HG02852 (cell line): ENCODE measurements around the gene CPNE4.
"Not testable (repeated sequence)": the region's sequence is repeated elsewhere in the genome, so short reads cannot be mapped to it uniquely, and the experiment has no call there.

ENCODE experiments used
- ATAC-seq: cut with Tn5 transposase; IDR thresholded peaks from one replicate; pipeline ENCODE4 v1.9.1; 2021; ENCODE audit warnings: mild to moderate bottlenecking, moderate library complexity; ENCODE audit not compliant: unreplicated experiment

Gene CPNE4

DNA sequence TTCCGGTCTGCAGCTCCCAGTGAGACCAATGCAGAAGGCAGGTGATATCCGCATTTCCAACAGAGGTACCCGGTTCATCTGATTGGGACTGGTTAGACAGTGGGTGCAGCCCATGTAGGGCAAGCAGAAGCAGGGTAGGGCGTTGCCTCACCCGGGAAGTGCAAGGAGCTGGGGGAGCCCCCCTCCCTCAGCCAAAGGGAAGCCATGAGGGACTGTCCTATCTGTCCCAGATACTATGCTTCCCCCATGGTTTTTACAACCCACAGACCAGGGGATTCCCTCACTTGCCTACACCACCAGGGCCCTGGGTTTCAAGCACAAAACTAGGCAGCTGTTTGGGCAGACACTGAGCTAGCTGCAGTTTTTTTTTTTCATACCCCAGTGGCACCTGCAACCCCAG, 71.8 kb downstream of the CPNE4 start:
- no peak for ATAC-seq

- no peak for ATAC-seq
Measured at GRCh38 chr3:131960324-131960723, 74.5 kb downstream of the CPNE4 start.

- no peak for ATAC-seq
Measured at GRCh38 chr3:131957980-131958379, 76.8 kb downstream of the CPNE4 start.

GRCh38 chr3:131957511-131957910, 77.3 kb downstream of the CPNE4 start:
- no peak for ATAC-seq

DNA sequence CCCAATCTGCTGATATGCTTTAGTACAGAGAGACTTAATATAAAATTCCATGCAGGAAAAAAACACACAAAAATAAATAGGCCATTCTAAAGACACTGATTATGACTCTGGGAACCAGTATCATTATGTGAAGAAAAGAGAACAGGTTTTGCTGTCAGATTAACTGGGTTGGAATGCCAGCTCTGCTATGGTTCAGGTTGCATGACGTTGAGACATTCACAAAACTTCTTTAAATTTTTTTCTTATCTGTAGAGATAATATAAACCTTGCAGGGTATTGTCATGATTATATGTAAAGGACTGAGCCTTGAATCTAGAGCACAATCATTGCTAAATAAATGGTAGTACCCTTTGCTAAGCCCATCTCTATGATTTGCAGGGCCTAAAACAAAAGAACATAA, 86.0 kb downstream of the CPNE4 start:
- ATAC-seq, result no peak

GRCh38 chr3:131944676-131945075, 90.1 kb downstream of the CPNE4 start:
- ATAC-seq, result no peak

DNA sequence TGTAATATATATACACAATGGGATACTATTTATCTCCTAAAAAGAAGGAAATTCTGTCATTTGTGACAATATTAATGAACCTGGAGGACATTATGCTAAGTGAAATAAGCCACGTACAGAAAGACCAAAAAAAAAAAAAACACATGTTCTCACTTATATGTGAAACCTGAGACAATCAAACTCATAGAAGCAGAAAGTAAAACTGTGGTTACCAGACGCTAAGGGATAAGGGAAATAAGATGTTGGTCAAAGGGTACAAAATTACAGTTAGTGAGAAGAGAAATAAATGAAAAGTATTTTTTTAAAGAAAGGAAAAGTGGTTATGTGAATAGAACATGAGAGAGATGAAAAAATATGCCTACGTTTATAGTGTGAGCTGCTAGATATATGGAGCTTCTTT, 101.1 kb downstream of the CPNE4 start:
- ATAC-seq, result no peak

GRCh38 chr3:131928593-131928992, 106.2 kb downstream of the CPNE4 start:
- no peak for ATAC-seq

- ATAC-seq, result no peak
Measured at GRCh38 chr3:131925571-131925970, 109.2 kb downstream of the CPNE4 start.

DNA sequence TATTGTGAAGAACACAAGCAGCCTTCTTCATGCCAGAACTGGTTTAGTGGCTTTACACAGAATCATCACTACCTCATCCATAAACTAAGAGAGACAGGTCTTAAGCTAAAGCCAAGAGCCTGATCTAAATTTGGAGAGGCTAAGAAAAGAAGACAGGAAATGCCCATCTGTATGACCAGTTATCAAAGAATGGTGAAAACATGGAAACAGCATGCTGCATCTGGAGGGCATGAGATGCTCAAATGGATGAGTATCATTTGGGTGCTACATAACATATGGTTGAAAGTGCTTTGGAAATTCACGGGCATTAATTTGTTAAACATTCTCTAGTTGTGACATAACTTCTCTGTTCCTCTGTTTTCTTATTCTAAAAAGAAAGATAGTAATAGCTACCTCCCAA, 112.5 kb downstream of the CPNE4 start:
- ATAC-seq, result no peak

DNA sequence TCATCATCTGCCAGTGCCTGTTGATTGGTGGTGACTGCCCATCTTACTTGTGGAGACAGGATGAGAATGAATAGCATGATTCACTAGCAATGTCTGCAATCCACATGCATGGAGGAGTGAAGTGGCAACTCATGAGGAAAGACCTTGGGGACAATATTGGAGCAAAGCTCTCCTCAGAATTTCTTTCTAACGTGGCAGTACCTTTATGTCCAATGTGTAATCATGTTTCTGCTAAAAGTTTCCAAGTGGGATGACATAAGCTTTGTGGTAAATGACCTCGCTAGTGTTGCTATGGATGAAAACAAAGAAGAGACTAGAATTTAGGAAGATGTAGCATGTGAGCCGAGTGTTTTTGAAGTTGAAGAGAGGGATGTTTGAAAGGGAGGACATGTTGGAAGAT, 117.8 kb downstream of the CPNE4 start:
- ATAC-seq, result no peak

DNA sequence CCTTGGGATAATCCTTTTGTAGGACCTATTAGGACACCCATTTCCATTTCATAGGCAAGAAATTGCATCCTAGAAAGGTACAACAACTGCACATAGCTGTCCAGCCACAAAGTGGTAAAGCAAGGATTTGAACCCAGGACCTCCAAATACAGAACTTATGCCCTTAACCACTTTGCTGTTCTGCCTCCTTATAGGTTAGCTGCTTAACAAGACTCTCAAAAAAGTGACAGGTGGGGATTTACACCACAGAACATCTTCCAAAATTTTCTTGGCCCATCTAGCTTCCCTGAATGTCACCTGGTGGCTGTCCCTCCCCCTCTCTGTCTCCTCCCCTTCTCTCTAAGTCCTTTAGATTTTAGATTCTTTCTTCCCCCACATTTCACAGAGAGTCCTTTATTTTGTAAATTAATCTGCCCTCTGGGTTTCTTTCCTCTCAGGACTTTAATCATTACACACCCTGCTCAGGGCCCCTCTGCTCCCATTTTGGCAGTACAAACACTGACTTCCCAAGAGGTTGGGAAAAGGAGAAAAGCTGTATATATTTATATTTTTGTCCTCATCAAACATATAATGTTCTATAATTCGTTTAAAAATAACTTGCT, 120.6 kb downstream of the CPNE4 start:
- ATAC-seq, result no peak

DNA sequence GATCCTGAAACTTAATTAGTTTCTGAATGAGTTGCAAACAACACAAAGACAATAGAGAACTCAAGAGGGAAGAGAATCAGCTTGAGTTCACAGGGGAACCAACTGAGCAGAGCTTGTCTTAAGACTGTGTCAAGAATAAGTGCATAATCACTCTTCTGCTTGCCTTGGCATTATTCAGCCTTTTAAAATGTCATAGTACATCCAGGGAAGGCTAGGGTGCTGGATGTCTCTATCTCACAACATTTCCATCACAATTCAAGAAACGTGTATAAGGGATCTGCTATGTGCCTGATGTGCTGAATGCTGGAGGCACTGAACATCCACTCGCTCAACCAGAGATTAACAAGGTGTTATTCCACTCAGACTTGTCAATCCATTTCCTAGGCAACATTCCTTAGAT, 122.6 kb downstream of the CPNE4 start:
- ATAC-seq, result no peak

GRCh38 chr3:131907796-131908195, 127.0 kb downstream of the CPNE4 start:
- no peak for ATAC-seq

- no peak for ATAC-seq
Measured at GRCh38 chr3:131903988-131904415, 130.8 kb downstream of the CPNE4 start.

GRCh38 chr3:131901686-131902085, 133.1 kb downstream of the CPNE4 start:
- no peak for ATAC-seq

- no peak for ATAC-seq
Measured at GRCh38 chr3:131900891-131901290, 133.9 kb downstream of the CPNE4 start.

GRCh38 chr3:131899021-131899420, 135.8 kb downstream of the CPNE4 start:
- ATAC-seq, result no peak

GRCh38 chr3:131898346-131898745, 136.5 kb downstream of the CPNE4 start:
- no peak for ATAC-seq

- ATAC-seq, result no peak
Measured at GRCh38 chr3:131896285-131896684, 138.5 kb downstream of the CPNE4 start.

DNA sequence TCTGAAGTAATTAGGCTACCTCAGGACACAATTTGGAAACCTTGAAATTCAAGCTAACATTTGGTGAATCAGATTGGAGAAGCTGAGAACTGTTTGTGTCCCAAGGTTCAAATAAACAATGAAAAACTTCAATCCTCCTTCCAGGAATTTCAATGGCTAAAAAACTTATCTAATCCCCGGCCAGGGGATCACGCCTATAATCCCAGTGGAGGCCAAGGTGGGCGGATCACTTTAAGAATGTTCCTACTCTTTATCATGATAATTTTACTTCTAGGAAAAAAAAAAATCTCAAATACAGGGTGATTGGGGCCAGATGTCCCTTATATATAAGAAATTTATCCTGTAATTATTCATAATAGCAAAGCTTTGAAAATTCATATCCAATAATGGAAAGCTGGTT, 139.0 kb downstream of the CPNE4 start:
- no peak for ATAC-seq

DNA sequence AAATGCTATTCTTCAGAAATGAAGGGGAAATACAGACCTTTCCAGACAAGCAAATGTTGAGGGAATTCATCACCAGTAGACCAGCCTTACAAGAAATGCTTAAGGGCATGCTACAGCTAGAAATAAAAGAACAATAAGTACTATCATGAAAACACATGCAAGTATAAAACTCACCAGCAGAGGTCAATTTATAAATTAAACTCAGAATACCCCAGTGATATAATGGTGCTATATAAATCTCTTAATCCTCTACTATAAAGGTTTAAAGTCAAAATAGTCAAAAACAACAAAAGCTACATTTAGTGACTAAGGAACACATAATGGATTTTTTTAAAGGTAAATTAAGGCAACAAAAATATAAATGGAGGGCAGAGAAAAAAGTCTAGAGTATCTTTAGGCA, 142.5 kb downstream of the CPNE4 start:
- ATAC-seq, result no peak

GRCh38 chr3:131885871-131886270, 148.9 kb downstream of the CPNE4 start:
- ATAC-seq, result not testable (repeated sequence)
